KOPT-K1 (cell line): ENCODE data around the gene GPX8.

Source experiments
- H3K27ac ChIP-seq: fragments of 200-600 bp; sonication (generic); 2 replicates; pipeline ENCODE4 v1.5.1; 2016; ENCODE audit warnings: antibody characterized with exemption, mild to moderate bottlenecking, low read depth, low read length; ENCODE audit not compliant: poor library complexity, severe bottlenecking
- H3K36me3 ChIP-seq: fragments of 200-600 bp; sonication (generic); 2 replicates; pipeline ENCODE4 v1.5.1; 2017; ENCODE audit warnings: antibody characterized with exemption, mild to moderate bottlenecking, low read length, moderate library complexity; ENCODE audit not compliant: insufficient read depth
- H3K9me3 ChIP-seq: fragments of 200-600 bp; sonication (generic); 2 replicates; pipeline ENCODE4 v1.5.1; 2017; ENCODE audit warnings: antibody characterized with exemption, low read length, mild to moderate bottlenecking; ENCODE audit not compliant: insufficient read depth, poor library complexity, severe bottlenecking

The GPX8 gene

GRCh38 chr5:55159763-55160492 lies at the start of gene GPX8:
Gene GPX8 (plus strand): TSS chr5:55160171. CDS start chr5:55160193, 22 bp downstream.
- H3K36me3 ChIP-seq = no peaks in the 10 kb centered on the region
- H3K27ac ChIP-seq = no peak within 1 kb of the TSS
- H3K9me3 ChIP-seq = peaks cover 6% of the 10 kb centered on the region

GRCh38 chr5:55110217-55110616 lies 49.8 kb upstream of the GPX8 start:
- Histone ChIP-seq H3K36me3 (no peaks in the 10 kb centered on the region), H3K27ac (no peak overlapping the region), H3K9me3 (no peaks in the 10 kb centered on the region)

GRCh38 chr5:55113327-55113726 lies 46.6 kb upstream of the GPX8 start:
- no peaks in the 10 kb centered on the region for H3K9me3 ChIP-seq
- H3K27ac ChIP-seq = no peak overlapping the region
- H3K36me3 ChIP-seq = no peaks in the 10 kb centered on the region

- H3K27ac ChIP-seq = no peak overlapping the region
- H3K9me3 ChIP-seq = no peaks in the 10 kb centered on the region
- H3K36me3 ChIP-seq = no peaks in the 10 kb centered on the region
Observed at GRCh38 chr5:55114061-55114460, 45.9 kb upstream of the GPX8 start.

- Histone ChIP-seq H3K27ac (no peak overlapping the region), H3K9me3 (no peaks in the 10 kb centered on the region), H3K36me3 (no peaks in the 10 kb centered on the region)
Observed at GRCh38 chr5:55123365-55123764, 36.6 kb upstream of the GPX8 start.

GRCh38 chr5:55134053-55134722 lies 25.8 kb upstream of the GPX8 start:
- Histone ChIP-seq H3K9me3 (peaks cover 11% of the 10 kb centered on the region), H3K36me3 (no peaks in the 10 kb centered on the region), H3K27ac (no peak overlapping the region)

GRCh38 chr5:55136521-55136920 lies 23.4 kb upstream of the GPX8 start:
- Histone ChIP-seq H3K27ac (no peak overlapping the region), H3K36me3 (no peaks in the 10 kb centered on the region), H3K9me3 (no peaks in the 10 kb centered on the region)

- H3K27ac ChIP-seq = no peak overlapping the region
- H3K9me3 ChIP-seq = no peaks in the 10 kb centered on the region
- H3K36me3 ChIP-seq = no peaks in the 10 kb centered on the region
Observed at GRCh38 chr5:55140908-55141665, 18.9 kb upstream of the GPX8 start.

- Histone ChIP-seq H3K9me3 (no peaks in the 10 kb centered on the region), H3K36me3 (no peaks in the 10 kb centered on the region)
Observed at GRCh38 chr5:55141945-55142690, 17.9 kb upstream of the GPX8 start.

GRCh38 chr5:55143624-55144023 lies 16.3 kb upstream of the GPX8 start:
- Histone ChIP-seq H3K36me3 (no peaks in the 10 kb centered on the region), H3K27ac (no peak overlapping the region), H3K9me3 (no peaks in the 10 kb centered on the region)

More at GRCh38 chr5:55141945-55142690, 17.9 kb upstream of the GPX8 start:
- no peak overlapping the region for H3K27ac ChIP-seq

GRCh38 chr5:55146080-55146479 lies 13.9 kb upstream of the GPX8 start:
- no peaks in the 10 kb centered on the region for H3K9me3 ChIP-seq
- no peak overlapping the region for H3K27ac ChIP-seq
- H3K36me3 ChIP-seq = no peaks in the 10 kb centered on the region

- Histone ChIP-seq H3K36me3 (no peaks in the 10 kb centered on the region), H3K9me3 (no peaks in the 10 kb centered on the region), H3K27ac (no peak overlapping the region)
Observed at GRCh38 chr5:55146543-55147151, 13.3 kb upstream of the GPX8 start.

- H3K27ac ChIP-seq = no peak overlapping the region
- H3K36me3 ChIP-seq = no peaks in the 10 kb centered on the region
- H3K9me3 ChIP-seq = no peaks in the 10 kb centered on the region
Observed at GRCh38 chr5:55149308-55149795, 10.6 kb upstream of the GPX8 start.
